ENCODE data around the gene POU6F2. TPM values are rescaled to one million over a fixed set of nuclear protein-coding genes. Genes with fewer than 3 reads are reported as not detected.

The POU6F2 gene
- total and polyA plus RNA-seq, 9 of the 15 experiments (the other 6 are each of a cell fraction or from before 2014, with no cell fraction given): 0.29 to 1.5 (median 0.96) TPM

DNA sequence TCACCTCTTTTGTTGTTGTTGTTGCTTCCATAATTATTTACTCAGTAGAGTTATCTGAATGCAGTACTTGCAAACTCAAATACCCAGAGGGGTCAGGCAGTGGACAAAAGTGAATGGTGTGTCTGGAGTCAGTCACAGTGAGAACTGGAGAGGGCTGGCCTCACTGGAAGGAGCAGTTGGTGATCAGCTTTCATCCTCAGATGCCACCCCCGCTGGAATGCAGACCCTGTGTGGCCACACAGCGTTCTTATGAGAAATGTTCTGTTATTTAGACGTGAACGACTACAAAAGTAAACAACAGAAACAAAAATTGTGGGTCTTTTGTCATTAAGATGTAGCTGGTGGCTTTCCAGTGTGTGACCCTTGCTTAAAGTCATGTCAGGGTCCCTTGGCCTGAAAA, 39.1 kb upstream of the POU6F2 start:
- TF ChIP-seq PYGO2 (tag; IDR thresholded peaks at IDR 0.05): no peak
- TF ChIP-seq, protein P1, sequence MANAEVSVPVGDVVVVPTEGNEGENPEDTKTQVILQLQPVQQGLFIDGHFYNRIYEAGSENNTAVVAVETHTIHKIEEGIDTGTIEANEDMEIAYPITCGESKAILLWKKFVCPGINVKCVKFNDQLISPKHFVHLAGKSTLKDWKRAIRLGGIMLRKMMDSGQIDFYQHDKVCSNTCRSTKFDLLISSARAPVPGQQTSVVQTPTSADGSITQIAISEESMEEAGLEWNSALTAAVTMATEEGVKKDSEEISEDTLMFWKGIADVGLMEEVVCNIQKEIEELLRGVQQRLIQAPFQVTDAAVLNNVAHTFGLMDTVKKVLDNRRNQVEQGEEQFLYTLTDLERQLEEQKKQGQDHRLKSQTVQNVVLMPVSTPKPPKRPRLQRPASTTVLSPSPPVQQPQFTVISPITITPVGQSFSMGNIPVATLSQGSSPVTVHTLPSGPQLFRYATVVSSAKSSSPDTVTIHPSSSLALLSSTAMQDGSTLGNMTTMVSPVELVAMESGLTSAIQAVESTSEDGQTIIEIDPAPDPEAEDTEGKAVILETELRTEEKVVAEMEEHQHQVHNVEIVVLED (CRISPR knock-in tag; IDR thresholded peaks at IDR 0.05): no peak
- TF ChIP-seq, protein P2, sequence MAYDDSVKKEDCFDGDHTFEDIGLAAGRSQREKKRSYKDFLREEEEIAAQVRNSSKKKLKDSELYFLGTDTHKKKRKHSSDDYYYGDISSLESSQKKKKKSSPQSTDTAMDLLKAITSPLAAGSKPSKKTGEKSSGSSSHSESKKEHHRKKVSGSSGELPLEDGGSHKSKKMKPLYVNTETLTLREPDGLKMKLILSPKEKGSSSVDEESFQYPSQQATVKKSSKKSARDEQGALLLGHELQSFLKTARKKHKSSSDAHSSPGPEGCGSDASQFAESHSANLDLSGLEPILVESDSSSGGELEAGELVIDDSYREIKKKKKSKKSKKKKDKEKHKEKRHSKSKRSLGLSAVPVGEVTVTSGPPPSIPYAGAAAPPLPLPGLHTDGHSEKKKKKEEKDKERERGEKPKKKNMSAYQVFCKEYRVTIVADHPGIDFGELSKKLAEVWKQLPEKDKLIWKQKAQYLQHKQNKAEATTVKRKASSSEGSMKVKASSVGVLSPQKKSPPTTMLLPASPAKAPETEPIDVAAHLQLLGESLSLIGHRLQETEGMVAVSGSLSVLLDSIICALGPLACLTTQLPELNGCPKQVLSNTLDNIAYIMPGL (CRISPR knock-in tag; IDR thresholded peaks at IDR 0.05): no peak
- no peak for TF ChIP-seq MTA2 (IDR thresholded peaks at IDR 0.05; ENCODE audit: low read depth)
- TF ChIP-seq, protein P3, sequence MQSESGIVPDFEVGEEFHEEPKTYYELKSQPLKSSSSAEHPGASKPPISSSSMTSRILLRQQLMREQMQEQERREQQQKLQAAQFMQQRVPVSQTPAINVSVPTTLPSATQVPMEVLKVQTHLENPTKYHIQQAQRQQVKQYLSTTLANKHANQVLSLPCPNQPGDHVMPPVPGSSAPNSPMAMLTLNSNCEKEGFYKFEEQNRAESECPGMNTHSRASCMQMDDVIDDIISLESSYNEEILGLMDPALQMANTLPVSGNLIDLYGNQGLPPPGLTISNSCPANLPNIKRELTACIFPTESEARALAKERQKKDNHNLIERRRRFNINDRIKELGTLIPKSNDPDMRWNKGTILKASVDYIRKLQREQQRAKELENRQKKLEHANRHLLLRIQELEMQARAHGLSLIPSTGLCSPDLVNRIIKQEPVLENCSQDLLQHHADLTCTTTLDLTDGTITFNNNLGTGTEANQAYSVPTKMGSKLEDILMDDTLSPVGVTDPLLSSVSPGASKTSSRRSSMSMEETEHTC (IDR thresholded peaks at IDR 0.05): no peak
- no peak overlapping the region for H3K27ac ChIP-seq (ENCODE audit: extremely low read depth, low read depth, low read length)
- H3K9me3 ChIP-seq (replicated peaks; ENCODE audit: control insufficient read depth, insufficient read depth, low read depth, low read length): no peaks in the 10 kb centered on the region
- H4K20me1 ChIP-seq (replicated peaks; ENCODE audit: control insufficient read depth, insufficient read depth, low read length): no peaks in the 10 kb centered on the region
- no peak overlapping the region for H2AFZ ChIP-seq (ENCODE audit: low read depth, low read length)
- H3K36me3 ChIP-seq (ENCODE audit: control insufficient read depth, insufficient read depth, low read length): no peaks in the 10 kb centered on the region
- no peak overlapping the region for H3K4me2 ChIP-seq (ENCODE audit: insufficient read depth, low read length)
- H3K9me1 ChIP-seq (ENCODE audit: control insufficient read depth, insufficient read depth, low read length): no peaks in the 10 kb centered on the region
- no peaks in the 10 kb centered on the region for H3K4me1 ChIP-seq (replicated peaks in 1 of 2; ENCODE audit: control insufficient read depth in 2 of 2, insufficient read depth in 2 of 2, low read length in 2 of 2)
- in situ Hi-C loops (cut with MboI) (no loop called here), intact Hi-C loops (cut with micrococcal nuclease) (loop anchor here (10.0 kb wide), 2 partner anchors 146 to 416 kb away; no protein-coding TSS in a partner anchor)
- ChIA-PET CTCF (ENCODE audit: low intra/inter-chr PET ratio) (no interaction called here), POLR2A (no interaction called here)
- no peak for ATAC-seq
- WGBS (ENCODE audit: insufficient coverage, low coverage, missing lambda C conversion rate): 0% methylated on average over 4 of the region's 4 CpGs
- FAIRE-seq: no peak
- H3K4me3 ChIP-seq: no peak overlapping the region
- H3K9ac ChIP-seq (ENCODE audit: insufficient read depth in 1 of 2, low read depth in 2 of 2, low read length in 2 of 2): no peak overlapping the region
- no peak for DNase-seq (ENCODE audit: extremely low read depth in 1 of 4, low spot score in 3 of 4)
- peaks cover 13 to 14% of the 10 kb centered on the region in 2 experiments; a peak in 3 of 5 replicates for H3K27me3 ChIP-seq (ENCODE audit: control insufficient read depth in 2 of 2, insufficient read depth in 2 of 2, low read length in 2 of 2)
- H3K79me2 ChIP-seq (ENCODE audit: control insufficient read depth, insufficient read depth, low read length): no peaks in the 10 kb centered on the region
- no TSS peak for BruUV-seq (replicated peaks)
